ENCODE measurements around the gene PDE4D.

GRCh38 chr5:59800347-59800893 lies 93.1 kb downstream of the PDE4D start:
- TF ChIP-seq OSR1 (CRISPR knock-in tag; IDR thresholded peaks at IDR 0.05) (no peak), ZNF8 (CRISPR knock-in tag; IDR thresholded peaks at IDR 0.05) (no peak), RARB (CRISPR knock-in tag; IDR thresholded peaks at IDR 0.05) (no peak), ZFP3 (CRISPR knock-in tag; IDR thresholded peaks at IDR 0.05) (no peak)
- TF ChIP-seq, protein P1, sequence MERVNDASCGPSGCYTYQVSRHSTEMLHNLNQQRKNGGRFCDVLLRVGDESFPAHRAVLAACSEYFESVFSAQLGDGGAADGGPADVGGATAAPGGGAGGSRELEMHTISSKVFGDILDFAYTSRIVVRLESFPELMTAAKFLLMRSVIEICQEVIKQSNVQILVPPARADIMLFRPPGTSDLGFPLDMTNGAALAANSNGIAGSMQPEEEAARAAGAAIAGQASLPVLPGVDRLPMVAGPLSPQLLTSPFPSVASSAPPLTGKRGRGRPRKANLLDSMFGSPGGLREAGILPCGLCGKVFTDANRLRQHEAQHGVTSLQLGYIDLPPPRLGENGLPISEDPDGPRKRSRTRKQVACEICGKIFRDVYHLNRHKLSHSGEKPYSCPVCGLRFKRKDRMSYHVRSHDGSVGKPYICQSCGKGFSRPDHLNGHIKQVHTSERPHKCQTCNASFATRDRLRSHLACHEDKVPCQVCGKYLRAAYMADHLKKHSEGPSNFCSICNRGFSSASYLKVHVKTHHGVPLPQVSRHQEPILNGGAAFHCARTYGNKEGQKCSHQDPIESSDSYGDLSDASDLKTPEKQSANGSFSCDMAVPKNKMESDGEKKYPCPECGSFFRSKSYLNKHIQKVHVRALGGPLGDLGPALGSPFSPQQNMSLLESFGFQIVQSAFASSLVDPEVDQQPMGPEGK (CRISPR knock-in tag; IDR thresholded peaks at IDR 0.05; ENCODE audit: borderline replicate concordance) = no peak

Measured in SK-N-SH treated with all-trans-retinoic acid at 6 μM for 48 hours (cell line).